Transverse colon (tissue), 4 donors: Measurements from ENCODE around the gene SELENOO.

Source experiments
- POLR2A ChIP-seq: fragments of 450-650 bp; IDR thresholded peaks from one replicate; pipeline ENCODE4 v1.6.1; 2016; ENCODE audit warnings: antibody characterized with exemption, mild to moderate bottlenecking, moderate library complexity
- POLR2AphosphoS5 ChIP-seq, 3 donors: sonication (generic); formaldehyde crosslinking; IDR thresholded peaks; one replicate each; pipeline ENCODE4 v1.6.1; 2016; ENCODE audit warnings: antibody characterized with exemption in 3 of 3
- TF ChIP-seq, protein P1 (sequence below), 5 experiments: fragments of 200-600 bp in 3 of 5; fragments of 450-650 bp in 2 of 5; sonication (generic) in 3 of 5; IDR thresholded peaks; 1 replicate in 2 of 5; 2 replicates in 3 of 5; pipeline ENCODE4 v1.5.1; 2016 to 2017; ENCODE audit warnings: antibody characterized with exemption in 5 of 5, inconsistent platforms in 3 of 5, mild to moderate bottlenecking in 2 of 5, moderate library complexity in 1 of 5

DNA sequence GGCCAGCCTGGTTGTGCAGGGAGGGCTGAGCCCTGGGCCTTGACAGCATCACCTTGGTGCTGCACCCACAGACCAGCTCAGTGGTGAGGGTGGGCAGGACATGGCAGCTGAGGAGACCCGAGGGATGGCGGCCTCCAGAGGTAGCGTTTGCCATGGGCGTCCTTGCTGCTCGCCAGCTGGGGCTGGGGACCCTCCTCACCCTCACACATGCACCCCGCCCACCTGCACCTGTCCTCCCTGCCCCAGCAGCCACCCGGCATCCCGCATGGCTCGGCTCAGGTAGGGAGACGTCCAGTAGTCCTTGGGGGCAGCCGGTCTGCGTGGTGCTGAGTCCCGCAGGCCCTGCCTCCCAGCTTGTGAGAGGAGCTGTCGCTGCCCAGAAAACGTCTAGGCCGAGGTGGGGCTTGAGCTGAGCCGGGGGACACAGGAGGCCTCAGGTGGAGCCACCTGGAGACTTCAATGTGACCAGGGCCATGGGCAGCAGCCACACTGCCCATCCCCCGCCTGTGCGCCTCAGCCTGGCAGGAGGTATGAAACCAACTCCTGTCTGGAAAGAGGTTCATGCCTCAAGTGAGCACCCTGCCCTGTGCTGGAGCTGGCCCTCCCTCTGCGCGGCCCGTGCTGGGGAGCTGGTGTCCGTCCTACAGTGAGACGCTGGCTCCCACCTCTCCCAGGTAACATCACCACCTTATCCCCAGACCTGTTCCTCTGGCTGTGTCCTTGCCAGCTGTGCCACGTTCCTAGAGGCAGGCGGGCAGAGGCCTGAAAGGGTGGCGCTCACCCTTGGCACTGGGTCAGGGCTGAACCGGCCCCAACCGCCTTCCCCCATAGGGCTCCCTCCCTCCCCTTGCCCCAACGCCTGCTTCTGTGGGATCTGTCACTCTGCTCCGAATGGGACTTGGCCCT is 18.4 kb upstream of the SELENOO start:
- TF ChIP-seq, protein P1, sequence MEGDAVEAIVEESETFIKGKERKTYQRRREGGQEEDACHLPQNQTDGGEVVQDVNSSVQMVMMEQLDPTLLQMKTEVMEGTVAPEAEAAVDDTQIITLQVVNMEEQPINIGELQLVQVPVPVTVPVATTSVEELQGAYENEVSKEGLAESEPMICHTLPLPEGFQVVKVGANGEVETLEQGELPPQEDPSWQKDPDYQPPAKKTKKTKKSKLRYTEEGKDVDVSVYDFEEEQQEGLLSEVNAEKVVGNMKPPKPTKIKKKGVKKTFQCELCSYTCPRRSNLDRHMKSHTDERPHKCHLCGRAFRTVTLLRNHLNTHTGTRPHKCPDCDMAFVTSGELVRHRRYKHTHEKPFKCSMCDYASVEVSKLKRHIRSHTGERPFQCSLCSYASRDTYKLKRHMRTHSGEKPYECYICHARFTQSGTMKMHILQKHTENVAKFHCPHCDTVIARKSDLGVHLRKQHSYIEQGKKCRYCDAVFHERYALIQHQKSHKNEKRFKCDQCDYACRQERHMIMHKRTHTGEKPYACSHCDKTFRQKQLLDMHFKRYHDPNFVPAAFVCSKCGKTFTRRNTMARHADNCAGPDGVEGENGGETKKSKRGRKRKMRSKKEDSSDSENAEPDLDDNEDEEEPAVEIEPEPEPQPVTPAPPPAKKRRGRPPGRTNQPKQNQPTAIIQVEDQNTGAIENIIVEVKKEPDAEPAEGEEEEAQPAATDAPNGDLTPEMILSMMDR (IDR thresholded peaks at IDR 0.05): no peak
- no peak for TF ChIP-seq POLR2A
- no peak for TF ChIP-seq POLR2AphosphoS5 (IDR thresholded peaks at IDR 0.05)
